ENCODE data around the gene MSN. TPM values are rescaled to one million over a fixed set of nuclear protein-coding genes. Genes with fewer than 3 reads are reported as not detected.

The MSN gene
- total RNA-seq, 4 donors from 2014 or later, result 40.0 to 73.8 (median 60.4) TPM

- Histone ChIP-seq H3K9me3 (no peaks in the 10 kb centered on the region), H3K27ac (peak overlapping the region; percentile 50 to 78 (median 72)), H3K27me3 (no peaks in the 10 kb centered on the region), H3K4me1 (peaks cover 7 to 28% (median 13%) of the 10 kb centered on the region in 4 donors), H3K4me3 (no peak overlapping the region), H3K36me3 (no peaks in the 10 kb centered on the region)
- in situ Hi-C loops (cut with MboI; ENCODE audit: low pct_ligation_motif_present in 1 of 4, low pct_unique_long_range_greater_than_20kb in 1 of 4, low sequenced_read_pairs in 3 of 4) (loop anchor here in 1 of 4 donors (25.0 kb wide), 1 partner anchor 120 kb away; no protein-coding TSS in a partner anchor), intact Hi-C loops (cut with DNase I; ENCODE audit: low total_unique reads) (loop anchor here (10.0 kb wide), 1 partner anchor 112 kb away; no protein-coding TSS in a partner anchor)
- no peak for DNase-seq
- WGBS, 2 donors (ENCODE audit: low coverage in 1 of 2), result 65% methylated on average over 2 of the region's 2 CpGs; no CpG with 5 or more reads in 1 of the 2 donors
- no peak for TF ChIP-seq EP300 (IDR thresholded peaks at IDR 0.05; ENCODE audit: low read depth)
- TF ChIP-seq POLR2AphosphoS5 (IDR thresholded peaks at IDR 0.05), result no peak
- no peak for TF ChIP-seq POLR2A (IDR thresholded peaks at IDR 0.05)
- TF ChIP-seq CTCF (IDR thresholded peaks at IDR 0.05), result no peak
Observed at GRCh38 chrX:65707151-65707550, 39.7 kb downstream of the MSN start.

- whole genome bisulfite sequencing, 2 donors (ENCODE audit: low coverage in 1 of 2), result 62 to 75% methylated on average over 4 to 6 of the region's 6 CpGs
- intact Hi-C loops (cut with DNase I; ENCODE audit: low total_unique reads) (no loop called here), in situ Hi-C loops (cut with MboI; ENCODE audit: low pct_ligation_motif_present in 1 of 4, low pct_unique_long_range_greater_than_20kb in 1 of 4, low sequenced_read_pairs in 3 of 4) (loop anchor here in 1 of 4 donors (25.0 kb wide), 1 partner anchor 125 kb away; no protein-coding TSS in a partner anchor)
- Histone ChIP-seq H3K9me3 (no peaks in the 10 kb centered on the region), H3K4me1 (no peaks in the 10 kb centered on the region), H3K27ac (no peak overlapping the region), H3K4me3 (no peak overlapping the region), H3K27me3 (no peaks in the 10 kb centered on the region), H3K36me3 (no peaks in the 10 kb centered on the region)
- no peak for DNase-seq
- TF ChIP-seq EP300 (IDR thresholded peaks at IDR 0.05; ENCODE audit: low read depth) (no peak), POLR2AphosphoS5 (IDR thresholded peaks at IDR 0.05) (no peak), POLR2A (IDR thresholded peaks at IDR 0.05) (no peak), CTCF (IDR thresholded peaks at IDR 0.05) (no peak)
Observed at GRCh38 chrX:65712005-65712806, 44.8 kb downstream of the MSN start.

GRCh38 chrX:65718538-65718937 is 51.1 kb downstream of the MSN start:
- no peak for DNase-seq
- no peaks in the 10 kb centered on the region for H3K9me3 ChIP-seq
- H3K27ac ChIP-seq, result no peak overlapping the region
- intact Hi-C loops (cut with DNase I; ENCODE audit: low total_unique reads), result no loop called here
- no peaks in the 10 kb centered on the region for H3K4me1 ChIP-seq
- in situ Hi-C loops (cut with MboI; ENCODE audit: low pct_ligation_motif_present in 1 of 4, low pct_unique_long_range_greater_than_20kb in 1 of 4, low sequenced_read_pairs in 3 of 4), result loop anchor here in 1 of 4 donors (25.0 kb wide), 1 partner anchor 131 kb away; no protein-coding TSS in a partner anchor
- TF ChIP-seq POLR2AphosphoS5 (IDR thresholded peaks at IDR 0.05), result no peak
- TF ChIP-seq CTCF (IDR thresholded peaks at IDR 0.05), result no peak
- no peak for TF ChIP-seq EP300 (IDR thresholded peaks at IDR 0.05; ENCODE audit: low read depth)
- TF ChIP-seq POLR2A (IDR thresholded peaks at IDR 0.05), result no peak
- 73% methylated on average over 4 of the region's 4 CpGs; no CpG with 5 or more reads in 1 of the 2 donors for WGBS, 2 donors (ENCODE audit: low coverage in 1 of 2)
- H3K36me3 ChIP-seq, result no peaks in the 10 kb centered on the region
- H3K4me3 ChIP-seq, result no peak overlapping the region
- no peaks in the 10 kb centered on the region for H3K27me3 ChIP-seq

GRCh38 chrX:65720381-65720964 is 53.0 kb downstream of the MSN start:
- WGBS, 2 donors (ENCODE audit: low coverage in 1 of 2), result 67% methylated on average over 2 of the region's 2 CpGs; no CpG with 5 or more reads in 1 of the 2 donors
- no peak overlapping the region for H3K4me3 ChIP-seq
- no peak overlapping the region for H3K27ac ChIP-seq
- intact Hi-C loops (cut with DNase I; ENCODE audit: low total_unique reads) (no loop called here), in situ Hi-C loops (cut with MboI; ENCODE audit: low pct_ligation_motif_present in 1 of 4, low pct_unique_long_range_greater_than_20kb in 1 of 4, low sequenced_read_pairs in 3 of 4) (loop anchor here in 1 of 4 donors (25.0 kb wide), 1 partner anchor 133 kb away; no protein-coding TSS in a partner anchor)
- TF ChIP-seq CTCF (IDR thresholded peaks at IDR 0.05) (no peak), EP300 (IDR thresholded peaks at IDR 0.05; ENCODE audit: low read depth) (no peak), POLR2AphosphoS5 (IDR thresholded peaks at IDR 0.05) (no peak), POLR2A (IDR thresholded peaks at IDR 0.05) (no peak)
- H3K4me1 ChIP-seq, result no peaks in the 10 kb centered on the region
- no peak for DNase-seq
- H3K36me3 ChIP-seq, result no peaks in the 10 kb centered on the region
- H3K27me3 ChIP-seq, result no peaks in the 10 kb centered on the region
- no peaks in the 10 kb centered on the region for H3K9me3 ChIP-seq

All from transverse colon (tissue), 4 donors.